Colonic mucosa (tissue), 4 donors: ENCODE results near the gene ST3GAL5. TPM values are rescaled to one million over a fixed set of nuclear protein-coding genes. Genes with fewer than 3 reads are reported as not detected.

Source experiments
- DNase-seq: peaks from one replicate; pipeline ENCODE4 v3.0.0-alpha.2; 2020
- H3K27ac ChIP-seq: fragments of 200-600 bp; one replicate; pipeline ENCODE4 v1.8.0; 2021
- H3K27me3 ChIP-seq: fragments of 200-600 bp; one replicate; pipeline ENCODE4 v1.8.0; 2021
- H3K36me3 ChIP-seq: fragments of 200-600 bp; one replicate; pipeline ENCODE4 v1.8.0; 2021
- H3K4me1 ChIP-seq: fragments of 200-600 bp; one replicate; pipeline ENCODE4 v1.8.0; 2021; ENCODE audit warnings: mild to moderate bottlenecking
- H3K4me3 ChIP-seq: fragments of 200-600 bp; one replicate; pipeline ENCODE4 v1.8.0; 2021
- H3K9ac ChIP-seq, 2 donors: one replicate each; pipeline ENCODE4 v1.7.0; 2013; ENCODE audit warnings: control low read depth in 2 of 2, low read depth in 2 of 2, low read length in 2 of 2
- H3K9me3 ChIP-seq: fragments of 200-600 bp; one replicate; pipeline ENCODE4 v1.8.0; 2021
- intact Hi-C: fragments of 100-400 bp; cut with DNase I; formaldehyde crosslinking; loops from one replicate; pipeline ENCODE4 v1.14.1; 2022
- total RNA-seq, 2 donors: library from RNA; stranded (reverse); fragmentation: NEBNext Ultra II Directional in 1 of 2; extraction: Animal tissue kit (Norgen Biotek cat#: 25700) in 1 of 2; gene quantifications; one replicate each; pipeline ENCODE4 v1.2.1, GENCODE V29; 2021
- TF ChIP-seq, protein P1 (sequence below): fragments of 200-600 bp; IDR thresholded peaks from one replicate; pipeline ENCODE4 v1.8.0; 2022; ENCODE audit warnings: antibody characterized with exemption, mild to moderate bottlenecking
- donor health status: healthy.
- donor health status: DM: no; HTN: no; CAD: no.
- donor health status: DM: no; HTN: no; CAD: no.

Gene ST3GAL5
- total RNA-seq, 2 donors from 2014 or later = 2.6 to 3.5 TPM

DNA sequence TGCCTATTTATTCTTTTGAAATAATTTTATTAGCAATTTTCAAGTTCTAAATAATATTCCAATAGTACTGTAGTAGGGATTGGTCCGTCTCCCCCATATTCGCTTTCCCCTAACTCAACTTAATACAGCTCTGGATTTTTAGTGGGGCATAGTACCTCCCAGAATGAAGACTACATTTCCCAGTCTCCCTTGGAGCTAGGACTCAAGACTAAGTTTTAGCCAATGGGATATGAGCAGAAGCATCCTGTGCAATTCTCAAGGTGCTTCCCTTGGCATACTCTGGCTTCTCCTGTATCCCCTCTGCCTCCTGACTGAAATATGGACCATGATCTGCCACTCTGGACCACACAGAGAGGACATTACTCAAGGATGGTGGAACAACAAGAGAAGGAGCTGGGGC, 24.1 kb downstream of the ST3GAL5 start:
- TF ChIP-seq, protein P1, sequence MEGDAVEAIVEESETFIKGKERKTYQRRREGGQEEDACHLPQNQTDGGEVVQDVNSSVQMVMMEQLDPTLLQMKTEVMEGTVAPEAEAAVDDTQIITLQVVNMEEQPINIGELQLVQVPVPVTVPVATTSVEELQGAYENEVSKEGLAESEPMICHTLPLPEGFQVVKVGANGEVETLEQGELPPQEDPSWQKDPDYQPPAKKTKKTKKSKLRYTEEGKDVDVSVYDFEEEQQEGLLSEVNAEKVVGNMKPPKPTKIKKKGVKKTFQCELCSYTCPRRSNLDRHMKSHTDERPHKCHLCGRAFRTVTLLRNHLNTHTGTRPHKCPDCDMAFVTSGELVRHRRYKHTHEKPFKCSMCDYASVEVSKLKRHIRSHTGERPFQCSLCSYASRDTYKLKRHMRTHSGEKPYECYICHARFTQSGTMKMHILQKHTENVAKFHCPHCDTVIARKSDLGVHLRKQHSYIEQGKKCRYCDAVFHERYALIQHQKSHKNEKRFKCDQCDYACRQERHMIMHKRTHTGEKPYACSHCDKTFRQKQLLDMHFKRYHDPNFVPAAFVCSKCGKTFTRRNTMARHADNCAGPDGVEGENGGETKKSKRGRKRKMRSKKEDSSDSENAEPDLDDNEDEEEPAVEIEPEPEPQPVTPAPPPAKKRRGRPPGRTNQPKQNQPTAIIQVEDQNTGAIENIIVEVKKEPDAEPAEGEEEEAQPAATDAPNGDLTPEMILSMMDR = no peak
- H3K27me3 ChIP-seq = no peaks in the 10 kb centered on the region
- H3K9me3 ChIP-seq = no peaks in the 10 kb centered on the region
- DNase-seq = no peak
- no peak overlapping the region for H3K27ac ChIP-seq
- intact Hi-C loops = no loop called here
- H3K4me1 ChIP-seq = no peaks in the 10 kb centered on the region
- no peaks in the 10 kb centered on the region for H3K36me3 ChIP-seq
- H3K4me3 ChIP-seq = no peak overlapping the region
- H3K9ac ChIP-seq = no peak overlapping the region

DNA sequence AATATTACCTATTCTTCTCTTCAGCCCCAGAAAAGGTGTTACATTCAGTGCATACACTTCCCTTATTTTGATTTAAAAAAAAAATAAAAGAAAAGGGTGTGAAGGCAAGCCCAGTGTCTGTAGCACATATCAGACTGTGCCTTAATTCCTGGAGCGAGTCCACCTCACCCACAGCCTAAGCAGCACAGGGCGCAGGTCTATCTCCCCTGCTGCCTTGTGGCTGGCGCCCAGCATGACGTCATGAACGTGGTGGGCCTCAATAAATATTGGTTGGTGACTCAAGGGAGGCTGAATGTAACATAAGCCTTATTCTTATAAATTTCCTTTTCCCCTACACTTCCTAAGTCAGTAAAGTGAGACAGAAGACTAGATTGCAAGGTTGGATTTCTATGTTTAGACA, 26.4 kb downstream of the ST3GAL5 start:
- H3K9ac ChIP-seq = no peak overlapping the region
- H3K36me3 ChIP-seq = no peaks in the 10 kb centered on the region
- H3K27me3 ChIP-seq = no peaks in the 10 kb centered on the region
- no peak overlapping the region for H3K4me3 ChIP-seq
- DNase-seq = no peak
- H3K27ac ChIP-seq = no peak overlapping the region
- H3K4me1 ChIP-seq = no peaks in the 10 kb centered on the region
- TF ChIP-seq, protein P1 = no peak
- H3K9me3 ChIP-seq = no peaks in the 10 kb centered on the region
- intact Hi-C loops = no loop called here

DNA sequence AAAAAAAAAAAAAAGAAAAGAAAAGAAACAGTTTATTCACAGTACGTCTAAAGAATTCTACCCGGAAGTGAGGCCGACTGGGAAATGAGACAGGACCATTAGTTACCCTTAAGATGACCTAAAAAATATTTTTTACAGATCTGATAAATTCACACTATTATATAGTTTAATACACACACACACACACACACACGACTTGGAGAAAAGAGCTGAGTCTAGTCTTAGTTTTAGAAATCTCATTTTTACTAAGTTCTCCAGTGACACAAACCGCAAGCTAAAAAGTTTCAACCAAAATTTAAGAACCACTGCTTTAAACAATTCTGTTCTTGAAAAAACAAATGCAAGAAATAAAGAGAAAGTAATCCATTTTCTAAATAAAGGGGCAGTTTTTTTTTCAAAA, 27.1 kb downstream of the ST3GAL5 start:
- H3K36me3 ChIP-seq = no peaks in the 10 kb centered on the region
- TF ChIP-seq, protein P1 = no peak
- H3K9me3 ChIP-seq = no peaks in the 10 kb centered on the region
- H3K4me3 ChIP-seq = no peak overlapping the region
- no peaks in the 10 kb centered on the region for H3K4me1 ChIP-seq
- no peak for DNase-seq
- intact Hi-C loops = no loop called here
- no peak overlapping the region for H3K27ac ChIP-seq
- no peaks in the 10 kb centered on the region for H3K27me3 ChIP-seq
- H3K9ac ChIP-seq = no peak overlapping the region

DNA sequence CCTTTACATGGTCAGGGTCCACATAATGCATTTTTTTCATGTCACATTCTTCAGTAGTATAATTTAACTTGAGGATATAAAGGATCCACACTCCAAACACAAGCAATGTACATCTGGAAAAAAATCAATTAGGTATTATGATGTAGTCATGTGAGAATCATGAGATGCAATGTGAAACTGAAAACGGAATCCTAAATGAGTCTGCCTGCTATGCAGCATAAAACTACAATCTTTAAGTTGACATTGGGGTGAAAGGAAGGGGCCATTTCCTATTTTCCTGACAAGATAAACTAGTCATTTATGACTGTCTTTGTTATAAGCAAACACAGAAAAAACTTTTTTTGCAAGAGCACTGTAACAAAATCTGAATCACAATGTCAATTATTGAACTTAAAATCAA, 27.6 kb downstream of the ST3GAL5 start:
- intact Hi-C loops = no loop called here
- no peak for DNase-seq
- Histone ChIP-seq H3K36me3 (no peaks in the 10 kb centered on the region), H3K9me3 (no peaks in the 10 kb centered on the region), H3K9ac (no peak overlapping the region), H3K27ac (no peak overlapping the region), H3K27me3 (no peaks in the 10 kb centered on the region), H3K4me1 (no peaks in the 10 kb centered on the region), H3K4me3 (no peak overlapping the region)
- TF ChIP-seq, protein P1 = no peak

DNA sequence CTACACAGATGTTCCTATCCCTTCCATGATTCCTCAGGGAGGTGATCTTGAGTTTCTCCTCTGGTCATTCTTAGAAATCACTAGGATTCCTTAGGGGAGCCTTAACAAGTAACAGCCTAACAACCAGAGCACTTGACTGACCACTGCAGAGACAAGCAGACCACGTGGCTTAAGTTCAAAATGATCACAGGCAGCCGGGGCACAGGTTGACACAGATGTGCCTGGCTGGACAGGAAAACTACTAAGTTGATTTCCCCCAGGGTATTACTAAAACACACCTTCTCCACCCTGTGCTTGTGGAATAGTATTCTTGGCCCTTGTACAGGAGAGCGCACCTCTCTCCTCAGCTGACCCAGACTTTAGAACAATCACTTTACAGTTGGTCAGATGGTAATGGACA, 29.9 kb downstream of the ST3GAL5 start:
- intact Hi-C loops = no loop called here
- H3K36me3 ChIP-seq = no peaks in the 10 kb centered on the region
- TF ChIP-seq, protein P1 = no peak
- no peaks in the 10 kb centered on the region for H3K27me3 ChIP-seq
- no peaks in the 10 kb centered on the region for H3K4me1 ChIP-seq
- no peak for DNase-seq
- no peaks in the 10 kb centered on the region for H3K9me3 ChIP-seq
- H3K4me3 ChIP-seq = no peak overlapping the region
- H3K9ac ChIP-seq = no peak overlapping the region
- H3K27ac ChIP-seq = no peak overlapping the region

DNA sequence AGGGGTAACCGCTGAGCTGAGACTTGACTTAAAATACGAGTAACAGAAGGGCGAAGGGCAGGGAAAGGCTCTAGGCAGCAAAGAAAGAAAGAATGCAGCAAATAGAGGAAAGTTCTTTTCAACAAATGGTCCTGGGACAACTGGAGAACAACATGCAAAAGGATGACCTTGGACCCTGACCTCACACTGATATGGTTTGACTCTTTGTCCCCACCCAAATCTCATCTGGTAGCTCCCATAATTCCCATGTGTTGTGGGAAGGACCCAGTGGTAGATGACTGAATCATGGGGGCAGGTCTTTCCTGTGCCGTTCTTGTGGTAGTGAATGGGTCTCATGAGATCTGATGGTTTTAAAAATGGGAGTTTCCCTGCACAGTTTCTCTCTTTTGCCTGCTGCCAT, 33.9 kb downstream of the ST3GAL5 start:
- no peak for DNase-seq
- no peaks in the 10 kb centered on the region for H3K9me3 ChIP-seq
- TF ChIP-seq, protein P1 = no peak
- no peaks in the 10 kb centered on the region for H3K36me3 ChIP-seq
- H3K27me3 ChIP-seq = no peaks in the 10 kb centered on the region
- no peak overlapping the region for H3K9ac ChIP-seq
- intact Hi-C loops = no loop called here
- no peaks in the 10 kb centered on the region for H3K4me1 ChIP-seq
- H3K4me3 ChIP-seq = no peak overlapping the region
- H3K27ac ChIP-seq = no peak overlapping the region
